SK-N-SH (cell line): ENCODE data around the gene AMFR. TPM values are rescaled to one million over a fixed set of nuclear protein-coding genes. Genes with fewer than 3 reads are reported as not detected.

Source experiments
- CTCF ChIA-PET: fragments of 300-600, 350-600 bp; formaldehyde crosslinking; extraction: SDS; loops from one replicate; lab custom pipeline; 2021; lab: Yijun Ruan, JAX
- POLR2A ChIA-PET: fragments of 350-600 bp; sonication (Branson Sonifier 250); formaldehyde crosslinking; extraction: SDS; loops from one replicate; lab custom pipeline; 2020; ENCODE audit warnings: antibody characterized with exemption, inconsistent platforms; lab: Yijun Ruan, JAX
- DNase-seq: peaks from one replicate; pipeline ENCODE4 v3.0.0; 2012
- H2AFZ ChIP-seq: fragments of 200-600 bp; sonication (generic); 2 replicates; pipeline ENCODE4 v1.8.1; 2016; ENCODE audit warnings: antibody characterized with exemption, mild to moderate bottlenecking, low read depth
- H3F3A ChIP-seq: fragments of 200-600 bp; sonication (generic); replicated peaks from 2 replicates; pipeline ENCODE3; 2016; ENCODE audit warnings: antibody characterized with exemption, mild to moderate bottlenecking; ENCODE audit not compliant: insufficient read depth
- H3K27ac ChIP-seq, 2 experiments: fragments of 200-500 bp in 1 of 2; fragments of 200-600 bp in 1 of 2; sonication (Bioruptor generic) in 1 of 2; sonication (generic), shearing (Covaris generic) in 1 of 2; 2 replicates each; pipeline versions ENCODE4 v1.5.1 to v1.6.1; 2014 to 2016; ENCODE audit warnings: low read depth in 2 of 2, inconsistent platforms in 1 of 2, low read length in 1 of 2, mild to moderate bottlenecking in 1 of 2, mixed read lengths in 1 of 2
- H3K27me3 ChIP-seq: fragments of 200-600 bp; sonication (generic), shearing (Covaris generic); 2 replicates; pipeline ENCODE4 v1.6.1; 2016; ENCODE audit warnings: mixed run types; ENCODE audit not compliant: insufficient read depth
- H3K36me3 ChIP-seq, 2 experiments: fragments of 200-500 bp in 1 of 2; fragments of 200-600 bp in 1 of 2; sonication (Bioruptor generic) in 1 of 2; sonication (generic) in 1 of 2; replicated peaks in 1 of 2; 2 replicates each; pipeline versions ENCODE3 to v1.5.1; 2014 to 2016; ENCODE audit warnings: low read length in 1 of 2, mild to moderate bottlenecking in 1 of 2; ENCODE audit not compliant: insufficient read depth in 2 of 2, control insufficient read depth in 1 of 2
- H3K4me1 ChIP-seq, 2 experiments: fragments of 200-500 bp in 1 of 2; fragments of 200-600 bp in 1 of 2; sonication (Bioruptor generic) in 1 of 2; sonication (generic), shearing (Covaris generic) in 1 of 2; 2 replicates each; pipeline versions ENCODE4 v1.5.1 to v1.6.1; 2014 to 2016; ENCODE audit warnings: low read depth in 1 of 2, low read length in 1 of 2, mixed run types in 1 of 2; ENCODE audit not compliant: insufficient read depth in 2 of 2, control insufficient read depth in 1 of 2
- H3K4me2 ChIP-seq: fragments of 200-600 bp; sonication (generic), shearing (Covaris generic); 2 replicates; pipeline ENCODE4 v1.6.1; 2017; ENCODE audit warnings: mixed run types
- H3K4me3 ChIP-seq, 2 experiments: fragments of 200-500 bp in 1 of 2; fragments of 200-600 bp in 1 of 2; sonication (Bioruptor generic) in 1 of 2; sonication (generic), shearing (Covaris generic) in 1 of 2; 2 replicates each; pipeline versions ENCODE4 v1.5.1 to v1.8.1; 2014 to 2016; ENCODE audit warnings: low read depth in 2 of 2, inconsistent platforms in 1 of 2, low read length in 1 of 2, mild to moderate bottlenecking in 1 of 2, mixed read lengths in 1 of 2, moderate library complexity in 1 of 2
- H3K79me2 ChIP-seq: fragments of 200-600 bp; sonication (generic); 2 replicates; pipeline ENCODE4 v1.8.1; 2017; ENCODE audit warnings: mild to moderate bottlenecking; ENCODE audit not compliant: insufficient read depth
- H3K9ac ChIP-seq: fragments of 200-600 bp; sonication (generic); 2 replicates; pipeline ENCODE4 v1.6.1; 2017; ENCODE audit warnings: mixed run types
- H3K9me2 ChIP-seq: fragments of 200-600 bp; sonication (generic); 2 replicates; pipeline ENCODE4 v1.6.1; 2017; ENCODE audit warnings: mixed run types
- H3K9me3 ChIP-seq: fragments of 200-600 bp; sonication (generic); 2 replicates; pipeline ENCODE4 v1.6.1; 2017; ENCODE audit warnings: mixed run types, mild to moderate bottlenecking, moderate library complexity
- H4K20me1 ChIP-seq: fragments of 200-600 bp; sonication (generic); 2 replicates; pipeline ENCODE4 v1.6.1; 2017; ENCODE audit warnings: mild to moderate bottlenecking, mixed run types; ENCODE audit not compliant: insufficient read depth
- CTCF ChIP-seq: fragments of 200-600 bp; sonication (generic); IDR thresholded peaks from 2 replicates; pipeline ENCODE4 v1.6.1; 2017; ENCODE audit warnings: antibody characterized with exemption, mild to moderate bottlenecking, moderate library complexity
- EP300 ChIP-seq, 2 experiments: IDR thresholded peaks; 2 replicates each; pipeline versions ENCODE4 v1.4.0 to v1.6.1; 2012; ENCODE audit warnings: borderline replicate concordance in 1 of 2, low read depth in 1 of 2, low read length in 1 of 2
- FOXM1 ChIP-seq: IDR thresholded peaks from 2 replicates; pipeline ENCODE4 v1.4.0; 2012; ENCODE audit warnings: low read depth, mild to moderate bottlenecking
- IRF3 ChIP-seq: fragments of 150-350 bp; IDR thresholded peaks from 2 replicates; pipeline ENCODE4 v1.6.1; 2016; ENCODE audit warnings: mild to moderate bottlenecking, low read depth, low read length
- MXI1 ChIP-seq: IDR thresholded peaks from 2 replicates; pipeline ENCODE4 v1.6.1; 2012; ENCODE audit warnings: mild to moderate bottlenecking, low read depth, low read length, improper control_type of control experiment
- PBX3 ChIP-seq: IDR thresholded peaks from 2 replicates; pipeline ENCODE4; 2012
- REST ChIP-seq: IDR thresholded peaks from 2 replicates; pipeline ENCODE4 v1.6.1; 2012; ENCODE audit warnings: mild to moderate bottlenecking, low read depth, low read length, moderate library complexity
- RXRA ChIP-seq: IDR thresholded peaks from 2 replicates; pipeline ENCODE4 v1.4.0; 2012; ENCODE audit warnings: low read depth, mild to moderate bottlenecking, borderline replicate concordance
- SMC3 ChIP-seq: IDR thresholded peaks from 2 replicates; pipeline ENCODE4 v1.6.1; 2012; ENCODE audit warnings: low read depth, low read length, improper control_type of control experiment
- TAF1 ChIP-seq: IDR thresholded peaks from 2 replicates; pipeline ENCODE4 v1.6.1; 2012; ENCODE audit warnings: low read depth, mild to moderate bottlenecking, low read length, moderate library complexity, borderline replicate concordance
- TCF12 ChIP-seq: IDR thresholded peaks from 2 replicates; pipeline ENCODE4 v1.4.0; 2012
- USF2 ChIP-seq: fragments of 150-350 bp; IDR thresholded peaks from 2 replicates; pipeline ENCODE4 v1.6.1; 2017; ENCODE audit warnings: antibody characterized with exemption, low read length, low read depth, borderline replicate concordance
- WGBS: methylation state at CpG from one replicate; pipeline ENCODE4 v1.1.6; 2017; ENCODE audit warnings: low lambda C conversion rate; 5-methylcytosine and 5-hydroxymethylcytosine counted together
- polyA plus RNA-seq, 3 experiments: library from polyadenylated mRNA; depleted of rRNA; stranded (reverse); fragments of >200 nt; gene quantifications; 2 replicates each; pipeline ENCODE4 v1.2.3, GENCODE V29; 2012
- TF ChIP-seq, protein P1 (sequence below): IDR thresholded peaks from 2 replicates; pipeline ENCODE4 v1.4.0; 2012; ENCODE audit warnings: low read depth, borderline replicate concordance
- TF ChIP-seq, protein P2 (sequence below): IDR thresholded peaks from 2 replicates; pipeline ENCODE4 v1.4.0; 2012; ENCODE audit warnings: low read depth

The AMFR gene
- polyA plus RNA-seq, 1 of the 3 experiments (the other 2 are of a cell fraction): 65.3 TPM

GRCh38 chr16:56352351-56353053 is 72.8 kb downstream of the AMFR start:
- no peak overlapping the region for H2AFZ ChIP-seq
- no peaks in the 10 kb centered on the region for H3K79me2 ChIP-seq
- no peak for DNase-seq
- POLR2A ChIA-PET: no interaction called here
- no peaks in the 10 kb centered on the region for H3K36me3 ChIP-seq
- H3K9me2 ChIP-seq: no peaks in the 10 kb centered on the region
- H3K4me2 ChIP-seq: no peak overlapping the region
- H3K4me3 ChIP-seq: no peak overlapping the region
- no peak overlapping the region for H3K9ac ChIP-seq
- H3K27me3 ChIP-seq: no peaks in the 10 kb centered on the region
- H3F3A ChIP-seq: no peaks in the 10 kb centered on the region
- H4K20me1 ChIP-seq: no peaks in the 10 kb centered on the region
- H3K27ac ChIP-seq: no peak overlapping the region
- WGBS: 53% methylated on average over 3 of the region's 7 CpGs
- TF ChIP-seq USF2 (no peak), TCF12 (no peak), REST (no peak), MXI1 (no peak), FOXM1 (no peak), EP300 (IDR thresholded peaks at IDR 0.05; ENCODE audit: borderline replicate concordance in 1 of 2, low read depth in 1 of 2, low read length in 1 of 2) (no peak), TAF1 (no peak), IRF3 (no peak), SMC3 (no peak), PBX3 (no peak), RXRA (no peak), CTCF (no peak)
- TF ChIP-seq, protein P1, sequence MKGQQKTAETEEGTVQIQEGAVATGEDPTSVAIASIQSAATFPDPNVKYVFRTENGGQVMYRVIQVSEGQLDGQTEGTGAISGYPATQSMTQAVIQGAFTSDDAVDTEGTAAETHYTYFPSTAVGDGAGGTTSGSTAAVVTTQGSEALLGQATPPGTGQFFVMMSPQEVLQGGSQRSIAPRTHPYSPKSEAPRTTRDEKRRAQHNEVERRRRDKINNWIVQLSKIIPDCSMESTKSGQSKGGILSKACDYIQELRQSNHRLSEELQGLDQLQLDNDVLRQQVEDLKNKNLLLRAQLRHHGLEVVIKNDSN: no peak
- TF ChIP-seq, protein P2, sequence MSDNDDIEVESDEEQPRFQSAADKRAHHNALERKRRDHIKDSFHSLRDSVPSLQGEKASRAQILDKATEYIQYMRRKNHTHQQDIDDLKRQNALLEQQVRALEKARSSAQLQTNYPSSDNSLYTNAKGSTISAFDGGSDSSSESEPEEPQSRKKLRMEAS: no peak
- CTCF ChIA-PET: interaction anchor here (0.6 kb wide), 1 partner anchor 408 kb away, joined by 3 read pairs; no protein-coding TSS in a partner anchor
- H3K4me1 ChIP-seq: peaks cover 0 to 24% of the 10 kb centered on the region in 2 experiments; a peak in 2 of 4 replicates
- H3K9me3 ChIP-seq: no peaks in the 10 kb centered on the region
